GM18511 (cell line): ENCODE data around the gene MRPS31.
"Not testable (repeated sequence)": the region's sequence is repeated elsewhere in the genome, so short reads cannot be mapped to it uniquely, and the experiment has no call there.

ENCODE experiments used
- ATAC-seq: cut with Tn5 transposase; IDR thresholded peaks from one replicate; pipeline ENCODE4 v1.9.1; 2021; ENCODE audit warnings: mild to moderate bottlenecking, moderate library complexity; ENCODE audit not compliant: unreplicated experiment

MRPS31 gene

GRCh38 chr13:40789275-40790153, 18.5 kb upstream of the MRPS31 start, which contains the start of gene SLC25A15:
TSS of gene SLC25A15 (plus strand) at chr13:40789611. CDS start at chr13:40793227, 3,616 bp downstream.
- ATAC-seq = peak; percentile 90

GRCh38 chr13:40788540-40789274, 17.7 kb upstream of the MRPS31 start:
- ATAC-seq = not testable (repeated sequence)

DNA sequence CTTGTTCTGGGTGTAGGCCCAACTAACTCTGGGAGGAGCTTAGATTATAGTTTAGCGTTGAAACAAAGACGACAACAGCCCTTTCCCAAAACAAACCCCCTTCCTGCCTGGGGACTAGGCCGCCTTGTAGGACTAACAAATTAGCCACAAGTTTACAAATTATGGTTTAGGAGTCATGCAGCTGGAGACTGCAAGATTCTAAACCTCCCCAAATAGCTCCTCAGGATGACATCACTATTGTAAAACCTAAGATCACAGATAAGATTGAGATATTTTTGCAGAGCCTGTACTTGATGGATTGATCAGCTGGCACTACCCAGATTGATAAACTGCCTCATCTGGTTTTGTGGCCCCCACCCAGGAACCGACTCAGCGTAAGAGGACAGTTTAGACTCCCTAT, 16.1 kb upstream of the MRPS31 start:
- no peak for ATAC-seq

GRCh38 chr13:40786568-40786996, 15.6 kb upstream of the MRPS31 start:
- ATAC-seq = no peak

DNA sequence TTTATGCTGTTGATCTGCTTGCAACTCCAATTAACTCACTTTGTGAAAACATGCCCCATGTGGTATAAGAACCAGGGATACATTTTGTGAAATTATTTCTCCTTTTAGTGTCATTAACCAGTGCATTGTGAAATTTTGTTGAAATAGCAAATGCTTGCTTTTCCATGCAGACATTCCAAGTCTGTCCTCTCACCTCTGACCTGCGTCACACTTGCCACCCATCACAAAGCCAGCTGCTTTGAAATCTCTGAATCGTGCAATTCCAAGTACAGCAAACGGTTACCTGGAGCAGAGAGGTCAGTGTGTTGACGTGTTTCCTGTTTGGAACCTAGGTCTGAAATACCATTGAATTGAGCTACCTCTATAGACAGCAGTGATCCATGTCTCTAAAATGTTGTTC, 13.6 kb upstream of the MRPS31 start:
- no peak for ATAC-seq

- not testable (repeated sequence) for ATAC-seq
These were observed 12.0 kb upstream of the MRPS31 start for GRCh38 chr13:40782971-40783370.

DNA sequence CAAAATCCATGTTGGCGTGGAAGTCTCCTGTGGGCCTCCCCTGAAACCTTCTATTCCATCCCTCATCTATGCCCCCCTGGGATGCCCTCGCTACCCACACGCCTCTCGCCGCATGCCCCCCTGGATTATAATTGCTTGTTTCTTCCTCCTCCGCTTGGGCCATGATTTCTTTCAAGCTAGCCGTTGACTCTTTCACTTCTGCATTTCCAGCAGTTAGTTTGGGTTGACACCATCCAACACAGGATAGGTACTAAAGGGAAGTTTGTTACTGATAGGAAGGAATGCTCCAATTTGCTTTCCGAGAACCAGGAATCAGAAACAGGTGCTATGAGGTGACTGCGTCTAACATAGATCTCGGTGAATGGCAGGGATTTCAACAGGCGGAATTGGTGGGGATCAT, 10.7 kb upstream of the MRPS31 start:
- ATAC-seq = no peak

DNA sequence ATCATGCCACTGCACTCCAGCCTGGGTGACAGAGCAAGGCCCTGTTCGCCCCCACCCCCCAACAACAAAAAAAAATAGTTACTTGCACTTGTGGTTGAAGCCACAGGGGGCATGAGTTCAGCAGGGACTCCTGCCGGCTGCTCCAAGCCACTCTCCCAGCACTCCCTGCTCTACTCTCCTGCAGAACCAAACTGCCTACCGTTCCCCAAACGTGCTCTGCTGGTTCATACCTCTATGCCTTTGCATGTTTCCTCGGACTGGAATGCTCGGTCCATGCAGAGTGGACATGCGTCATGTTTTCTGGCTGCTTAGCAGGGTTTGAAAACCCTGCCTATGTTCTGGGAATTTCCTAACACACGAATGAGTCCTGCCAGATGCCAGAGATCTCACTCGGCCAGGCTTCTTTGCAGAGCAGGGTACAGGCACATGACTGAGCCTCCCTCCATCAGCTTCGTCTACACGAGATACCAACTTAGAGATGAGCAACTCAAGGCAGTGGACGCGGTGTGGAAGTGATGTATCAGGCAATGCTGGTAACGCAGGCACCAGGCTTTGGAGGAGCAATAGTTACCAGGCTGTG, 9.9 kb upstream of the MRPS31 start:
- no peak for ATAC-seq

GRCh38 chr13:40779796-40780285, 8.9 kb upstream of the MRPS31 start:
- no peak for ATAC-seq

GRCh38 chr13:40779049-40779448, 8.1 kb upstream of the MRPS31 start:
- ATAC-seq = no peak

DNA sequence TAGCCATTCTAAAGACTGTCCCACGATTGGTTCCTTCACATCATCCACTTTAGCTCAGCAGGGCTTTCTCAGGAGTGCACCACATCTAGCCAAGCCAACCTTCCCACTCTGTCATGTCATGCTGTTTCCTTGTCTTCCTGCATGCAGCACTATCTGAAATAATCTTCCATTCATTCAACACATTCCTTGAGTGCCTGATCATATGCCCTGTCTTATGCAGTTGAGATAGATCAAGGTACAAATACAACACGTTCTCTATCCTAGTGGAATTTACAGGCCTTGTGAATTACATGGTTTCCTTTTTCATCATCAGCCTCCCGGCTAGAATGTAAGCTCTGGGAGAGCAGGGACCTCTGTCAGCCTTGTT, 6.8 kb upstream of the MRPS31 start:
- no peak for ATAC-seq

DNA sequence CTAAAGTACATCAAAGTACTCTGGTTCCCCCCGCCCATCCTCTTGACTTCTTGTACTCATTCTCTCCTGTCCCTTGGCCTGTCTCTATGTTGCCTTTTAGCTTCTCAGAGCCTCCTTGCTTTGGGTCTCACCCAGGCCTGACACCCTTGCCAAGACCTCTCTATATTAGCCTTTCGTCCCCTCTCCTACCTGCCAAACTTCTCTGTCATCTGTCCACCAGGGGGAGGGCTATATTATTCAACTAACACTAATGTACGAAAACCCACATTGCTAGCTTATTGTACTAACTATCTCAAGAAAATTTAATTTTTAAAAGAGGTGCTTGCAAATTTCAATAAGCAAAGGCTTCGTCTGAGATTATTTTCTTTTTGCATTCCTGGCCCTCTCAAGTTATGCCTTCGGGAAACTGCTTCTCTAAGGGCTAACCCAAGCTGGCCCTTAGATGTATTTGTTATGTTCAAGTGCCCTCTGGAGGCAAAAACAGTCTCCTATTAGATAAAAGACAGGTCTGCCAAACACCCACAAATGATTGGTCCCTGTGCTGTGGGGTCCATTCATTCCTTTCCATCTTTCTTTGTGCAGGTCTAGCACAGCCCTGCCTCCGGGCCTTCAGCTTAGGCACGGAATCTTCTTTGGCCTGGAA, 6.3 kb upstream of the MRPS31 start:
- peak; percentile 90 for ATAC-seq

GRCh38 chr13:40776681-40777165, 5.7 kb upstream of the MRPS31 start:
- ATAC-seq = peak; percentile 63

DNA sequence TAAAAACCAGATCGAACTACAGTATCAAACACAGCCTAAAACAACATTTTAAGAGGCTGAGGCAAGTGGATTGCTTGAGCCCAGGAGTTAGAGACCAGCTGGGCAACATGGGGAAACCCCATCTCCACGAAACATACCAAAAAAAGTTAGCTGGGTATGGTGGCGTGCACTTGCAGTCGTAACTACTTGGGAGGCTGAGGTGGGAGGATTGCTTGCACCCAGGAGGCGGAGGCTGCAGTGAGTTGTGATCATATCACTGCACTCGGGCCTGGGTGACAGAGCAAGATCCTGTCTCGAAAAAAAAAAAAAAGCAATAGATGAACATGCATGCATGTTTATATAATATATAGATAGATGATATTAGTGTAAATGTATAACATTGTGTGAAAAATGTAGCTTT, 5.2 kb upstream of the MRPS31 start:
- no peak for ATAC-seq

DNA sequence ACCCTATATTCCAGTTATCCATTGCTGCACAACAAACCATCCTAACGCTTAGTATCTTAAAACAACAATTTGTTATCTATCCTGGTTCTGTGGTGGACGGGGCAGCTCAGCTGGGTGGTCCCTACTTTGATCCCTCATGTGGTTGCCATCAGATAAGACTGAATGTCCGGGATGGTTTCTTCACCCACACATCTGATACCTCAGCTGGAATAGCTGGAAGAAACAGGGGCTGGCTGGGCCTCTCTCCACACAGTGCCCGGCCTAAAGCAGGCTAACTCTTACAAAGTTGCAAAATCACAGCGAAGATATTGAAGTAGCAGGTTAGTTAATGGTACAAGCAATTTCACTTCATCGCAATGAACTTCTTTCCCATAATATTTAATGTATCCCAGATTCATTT, 3.7 kb upstream of the MRPS31 start:
- no peak for ATAC-seq

GRCh38 chr13:40772765-40773473, 1.9 kb upstream of the MRPS31 start:
- ATAC-seq = no peak

DNA sequence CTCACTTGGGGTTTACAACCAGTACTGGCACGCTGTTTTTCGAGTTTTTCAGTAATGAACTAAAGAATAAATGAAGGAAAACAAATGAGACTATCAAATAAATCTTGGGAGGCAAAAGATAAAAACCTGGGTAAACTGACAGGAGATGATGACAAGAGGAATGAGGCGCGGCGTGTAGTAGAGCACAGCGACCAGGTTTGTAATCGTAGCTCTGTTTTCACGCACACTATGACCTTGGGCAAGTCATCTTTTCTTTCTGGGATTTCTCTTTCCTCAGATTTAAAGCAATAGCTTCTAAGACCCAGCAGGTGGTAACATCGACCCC, 419 bp downstream of the MRPS31 start:
- no peak for ATAC-seq

GRCh38 chr13:40769970-40770369, 1.0 kb downstream of the MRPS31 start:
- ATAC-seq = no peak

GRCh38 chr13:40765602-40766001, 5.4 kb downstream of the MRPS31 start:
- ATAC-seq = no peak
